Measurements from ENCODE around the gene ZNF853.
A peak's percentile ranks its signal among the peaks of the same experiment; 100 is the strongest.

Gene ZNF853

GRCh38 chr7:6636741-6637543 lies 21.5 kb downstream of the ZNF853 start, which contains the start of gene ZNF316:
TSS of gene ZNF316 (plus strand) at chr7:6637318. CDS start at chr7:6642410, 5,092 bp downstream.
- DNase-seq (ENCODE audit: low read depth in 2 of 2), result peak; percentile 43 to 56

GRCh38 chr7:6637544-6638229 lies 22.3 kb downstream of the ZNF853 start:
- DNase-seq (ENCODE audit: low read depth in 2 of 2), result peak; percentile 50 to 51

GRCh38 chr7:6639032-6639431 lies 23.6 kb downstream of the ZNF853 start:
- DNase-seq (ENCODE audit: low read depth in 2 of 2), result no peak

GRCh38 chr7:6639627-6640026 lies 24.2 kb downstream of the ZNF853 start:
- no peak for DNase-seq (ENCODE audit: low read depth in 2 of 2)

GRCh38 chr7:6640246-6640721 lies 24.9 kb downstream of the ZNF853 start:
- DNase-seq (ENCODE audit: low read depth in 2 of 2), result no peak

- DNase-seq (ENCODE audit: low read depth in 2 of 2), result no peak
Measured at GRCh38 chr7:6641305-6642035, 26.1 kb downstream of the ZNF853 start.

- DNase-seq (ENCODE audit: low read depth in 2 of 2), result no peak
Measured at GRCh38 chr7:6642239-6642839, 26.9 kb downstream of the ZNF853 start.

- DNase-seq (ENCODE audit: low read depth in 2 of 2), result no peak
Measured at GRCh38 chr7:6642861-6643640, 27.6 kb downstream of the ZNF853 start.

GRCh38 chr7:6643915-6644625 lies 28.7 kb downstream of the ZNF853 start:
- no peak for DNase-seq (ENCODE audit: low read depth in 2 of 2)

- DNase-seq (ENCODE audit: low read depth in 2 of 2), result no peak
Measured at GRCh38 chr7:6644728-6645127, 29.3 kb downstream of the ZNF853 start.

- no peak for DNase-seq (ENCODE audit: low read depth in 2 of 2)
Measured at GRCh38 chr7:6646465-6646864, 31.1 kb downstream of the ZNF853 start.

GRCh38 chr7:6647080-6647479 lies 31.7 kb downstream of the ZNF853 start:
- DNase-seq (ENCODE audit: low read depth in 2 of 2), result no peak

- DNase-seq (ENCODE audit: low read depth in 2 of 2), result no peak
Measured at GRCh38 chr7:6647541-6647940, 32.1 kb downstream of the ZNF853 start.

- no peak for DNase-seq (ENCODE audit: low read depth in 2 of 2)
Measured at GRCh38 chr7:6648066-6648814, 32.8 kb downstream of the ZNF853 start.

GRCh38 chr7:6648815-6649104 lies 33.4 kb downstream of the ZNF853 start:
- DNase-seq (ENCODE audit: low read depth in 2 of 2), result no peak

- DNase-seq (ENCODE audit: low read depth in 2 of 2), result no peak
Measured at GRCh38 chr7:6649241-6649961, 34.0 kb downstream of the ZNF853 start.

GRCh38 chr7:6650086-6650485 lies 34.7 kb downstream of the ZNF853 start:
- DNase-seq (ENCODE audit: low read depth in 2 of 2), result no peak

- DNase-seq (ENCODE audit: low read depth in 2 of 2), result no peak
Measured at GRCh38 chr7:6650521-6651011, 35.2 kb downstream of the ZNF853 start.

GRCh38 chr7:6651851-6652445 lies 36.5 kb downstream of the ZNF853 start:
- no peak for DNase-seq (ENCODE audit: low read depth in 2 of 2)

Measured in stimulated activated CD8-positive, alpha-beta memory T cell treated with anti-CD3 and anti-CD28 coated beads, Interleukin-2, amount 100 ng/mL, for 48 hours (primary cell).